OCI-LY1 (cell line): ENCODE measurements around the gene C14orf180.

Source experiments
- CTCF ChIP-seq: fragments of 200-600 bp; sonication (generic), shearing (Covaris generic); IDR thresholded peaks from 2 replicates; pipeline ENCODE4 v1.5.1; 2017; ENCODE audit warnings: mild to moderate bottlenecking, antibody characterized with exemption, low read length, moderate library complexity, mixed read lengths
- EZH2 ChIP-seq: fragments of 200-600 bp; sonication (generic), shearing (Covaris generic); IDR thresholded peaks from 2 replicates; pipeline ENCODE4 v1.8.0; 2017; ENCODE audit warnings: borderline replicate concordance, mixed run types, mild to moderate bottlenecking, antibody characterized with exemption, low read length, moderate library complexity, mixed read lengths

GRCh38 chr14:104567141-104567956, 12.2 kb upstream of the C14orf180 start:
- TF ChIP-seq CTCF, result no peak
- no peak for TF ChIP-seq EZH2
